Stimulated activated CD8-positive, alpha-beta memory T cell treated with anti-CD3 and anti-CD28 coated beads, Interleukin-2, amount 100 ng/mL, for 1 hour (primary cell): ENCODE measurements around the gene AKAP6.

Experiments used
- DNase-seq, 2 donors: peaks; one replicate each; pipeline ENCODE4 v3.0.0-alpha.2; 2020; ENCODE audit warnings: low read depth in 2 of 2

The AKAP6 gene

DNA sequence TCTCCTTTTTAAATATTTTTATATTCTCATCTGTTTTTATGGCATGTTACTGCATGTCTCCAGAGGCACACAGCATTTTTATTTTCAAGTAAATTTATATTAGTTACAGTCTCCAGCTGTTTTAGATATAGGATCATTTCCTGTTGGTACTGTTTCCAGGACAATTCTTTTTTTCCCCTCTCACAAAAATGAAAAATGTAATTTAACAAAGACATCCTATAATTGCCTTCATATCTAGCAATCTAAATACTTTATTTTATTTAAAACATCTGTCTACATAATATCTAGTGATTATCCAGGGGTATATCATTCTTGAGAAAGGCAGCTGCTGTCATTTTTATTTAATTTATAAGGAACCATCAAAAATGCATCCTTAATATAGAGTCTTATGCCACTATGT lies 337.2 kb downstream of the AKAP6 start:
- DNase-seq: no peak

DNA sequence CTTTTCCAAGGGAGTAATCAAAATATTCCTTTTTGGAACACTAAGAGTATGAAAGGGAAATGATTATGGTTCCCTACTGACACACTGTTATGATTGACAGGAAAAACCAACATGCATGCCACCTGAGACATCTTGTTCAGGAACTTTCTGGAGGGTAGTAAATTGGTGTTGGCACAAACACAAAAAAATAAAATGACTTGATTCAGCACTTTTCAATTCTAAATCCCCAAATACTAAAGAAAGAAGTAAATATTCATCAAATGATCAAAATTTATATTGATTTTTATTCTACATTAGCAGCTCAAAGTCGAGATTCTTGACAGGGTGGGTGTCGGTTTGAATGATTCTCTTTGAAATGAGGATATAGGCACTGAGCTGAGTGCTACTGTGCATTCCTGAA lies 338.2 kb downstream of the AKAP6 start:
- no peak for DNase-seq

DNA sequence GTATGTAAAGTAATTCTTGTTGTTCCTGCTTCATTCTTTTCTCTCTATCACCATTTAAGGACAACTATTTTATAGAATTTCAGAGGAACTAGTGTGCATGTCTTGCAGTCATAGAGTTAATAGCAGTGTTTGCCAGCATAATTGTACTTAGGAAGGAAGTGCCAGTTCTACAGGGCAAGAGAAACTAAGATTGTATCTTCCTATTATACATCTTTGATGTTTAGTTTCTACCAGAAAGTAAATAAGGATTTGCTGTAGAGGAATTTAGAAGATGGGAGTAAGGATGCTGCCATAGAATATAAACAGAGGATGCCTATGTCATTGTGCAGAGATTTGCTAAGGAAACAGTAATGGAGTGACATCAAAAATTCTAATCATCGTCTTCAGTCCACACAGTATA lies 338.7 kb downstream of the AKAP6 start:
- DNase-seq: no peak

DNA sequence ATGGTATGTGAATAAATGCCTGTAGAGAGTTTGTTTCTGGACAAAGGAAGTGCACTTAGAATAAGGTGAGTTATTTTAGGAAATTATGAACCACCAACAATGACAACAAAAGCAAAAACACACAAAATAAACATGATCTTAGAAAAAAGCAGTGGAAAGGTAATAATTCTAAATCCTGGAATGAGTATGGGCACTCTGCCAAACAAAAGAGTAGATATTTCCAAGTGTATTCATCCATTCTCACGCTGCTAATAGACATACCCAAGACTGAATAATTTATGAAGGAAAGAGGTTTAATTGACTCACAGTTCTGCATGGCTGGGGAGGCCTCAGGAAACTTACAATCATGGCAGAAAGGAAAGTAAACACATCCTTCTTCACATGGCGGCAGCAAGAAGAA lies 340.3 kb downstream of the AKAP6 start:
- no peak for DNase-seq

DNA sequence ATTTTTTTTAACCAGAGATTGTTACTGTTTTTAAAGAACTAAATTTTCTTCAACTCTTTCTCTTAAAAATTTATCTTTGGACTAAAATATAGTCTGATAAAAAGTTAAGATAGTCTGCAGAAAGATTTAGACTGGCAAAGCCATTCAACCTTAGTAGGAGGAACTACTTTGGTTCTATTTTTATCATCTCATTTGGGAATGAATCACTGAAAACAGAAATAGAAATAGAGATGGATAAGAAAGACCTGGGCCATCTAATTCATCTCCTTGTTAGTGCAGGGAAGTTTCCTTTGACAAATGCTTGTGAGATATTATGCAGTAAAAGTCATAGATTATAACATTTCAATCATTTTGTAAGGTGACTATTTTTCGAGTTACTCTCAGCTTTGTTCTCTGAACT lies 346.3 kb downstream of the AKAP6 start:
- DNase-seq: no peak

DNA sequence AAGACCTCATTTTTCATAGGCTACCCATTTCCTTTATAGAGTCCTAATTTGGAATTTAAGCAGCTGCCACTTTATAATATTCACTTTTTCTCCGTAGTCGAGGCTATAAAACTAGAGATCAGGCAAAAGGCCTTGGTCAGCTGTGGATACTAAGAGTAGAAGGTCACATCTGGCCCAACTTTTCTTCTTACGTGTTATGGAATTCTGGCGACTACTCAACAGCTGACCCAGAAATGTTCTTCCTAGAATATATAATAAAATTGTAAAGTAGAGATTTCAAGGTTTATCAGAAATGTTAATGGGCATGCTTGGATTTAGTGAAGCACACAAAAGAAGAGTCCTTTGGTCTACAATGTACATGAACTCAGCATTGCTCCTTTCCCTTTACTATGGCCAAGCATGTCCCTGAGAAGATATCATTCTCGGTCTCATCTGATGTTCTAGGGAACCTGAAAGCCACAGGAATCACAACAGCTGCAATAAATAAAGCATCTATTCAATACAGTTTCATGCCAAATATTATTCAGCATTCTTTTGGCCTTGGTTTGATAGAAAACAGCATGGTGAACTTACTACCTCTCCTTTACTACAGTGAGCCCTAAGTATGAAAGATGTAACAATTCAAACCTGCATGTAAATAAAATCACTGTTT lies 348.2 kb downstream of the AKAP6 start:
- no peak for DNase-seq

DNA sequence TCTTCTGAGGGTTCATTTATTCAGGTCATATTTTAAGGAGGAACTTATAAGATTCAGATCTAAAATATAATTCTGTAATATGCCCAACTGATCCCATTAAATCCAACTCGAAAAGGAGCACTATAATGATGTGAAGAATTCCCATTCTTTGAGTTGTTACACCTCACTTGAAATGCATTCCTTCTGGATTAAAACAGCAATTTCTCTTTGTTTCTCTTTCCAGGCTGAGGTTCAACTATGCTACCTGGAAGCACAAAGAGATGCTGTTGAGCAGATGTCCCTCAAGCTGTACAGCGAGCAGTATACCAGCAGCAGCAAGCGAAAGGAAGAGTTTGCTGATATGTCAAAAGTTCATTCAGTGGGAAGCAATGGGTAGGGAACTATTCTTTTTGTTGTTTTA lies 349.0 kb downstream of the AKAP6 start:
- no peak for DNase-seq

DNA sequence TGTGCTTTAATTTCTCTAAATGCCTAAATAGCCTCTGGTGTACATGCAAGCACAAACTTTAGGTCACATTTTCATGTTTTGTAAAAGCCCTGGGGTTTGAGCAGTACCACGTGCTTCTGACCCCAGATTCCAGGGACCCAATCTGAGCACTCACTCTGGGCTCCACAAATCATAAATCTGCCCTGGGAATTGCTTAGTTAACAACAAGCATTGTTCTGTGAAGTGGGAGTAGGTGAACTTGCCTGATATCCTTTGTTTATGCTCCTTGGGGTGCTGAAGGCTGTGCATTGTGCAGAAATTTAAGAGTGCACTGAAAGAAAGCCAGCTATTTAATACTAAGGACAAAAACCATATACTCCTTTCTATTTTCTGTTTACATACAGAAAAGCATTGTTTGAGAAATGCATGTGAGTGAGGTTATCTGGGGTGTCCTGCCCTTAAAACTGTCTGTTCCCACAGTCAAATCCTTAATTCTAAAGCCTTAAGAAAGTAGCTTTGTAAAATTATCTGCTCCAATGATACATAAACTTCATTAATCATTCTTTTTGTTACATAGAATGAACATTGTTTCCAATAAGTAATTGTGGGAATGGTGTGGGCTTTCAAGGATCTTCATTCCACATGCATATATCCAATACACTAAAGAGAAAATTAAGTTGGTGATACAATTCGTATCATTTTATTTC lies 351.0 kb downstream of the AKAP6 start:
- no peak for DNase-seq

DNA sequence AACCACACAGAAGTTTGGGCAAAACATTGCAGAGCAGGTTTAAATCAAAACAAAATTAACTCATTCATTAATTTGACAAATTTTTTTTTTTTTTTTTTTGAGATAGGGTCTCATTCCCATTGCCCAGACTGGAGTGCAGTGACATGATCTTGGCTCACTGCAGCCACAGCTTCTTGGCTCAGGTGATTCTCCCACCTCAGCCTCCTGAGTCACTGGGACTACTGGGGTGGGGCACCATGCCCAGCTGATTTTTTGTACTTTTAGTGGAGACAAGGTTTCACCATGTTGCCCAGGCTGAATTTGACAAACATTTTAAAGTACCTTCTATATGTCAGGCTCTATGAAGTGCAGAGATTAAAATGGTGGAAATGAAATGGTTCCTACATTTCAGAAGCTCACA lies 352.5 kb downstream of the AKAP6 start:
- DNase-seq: no peak

DNA sequence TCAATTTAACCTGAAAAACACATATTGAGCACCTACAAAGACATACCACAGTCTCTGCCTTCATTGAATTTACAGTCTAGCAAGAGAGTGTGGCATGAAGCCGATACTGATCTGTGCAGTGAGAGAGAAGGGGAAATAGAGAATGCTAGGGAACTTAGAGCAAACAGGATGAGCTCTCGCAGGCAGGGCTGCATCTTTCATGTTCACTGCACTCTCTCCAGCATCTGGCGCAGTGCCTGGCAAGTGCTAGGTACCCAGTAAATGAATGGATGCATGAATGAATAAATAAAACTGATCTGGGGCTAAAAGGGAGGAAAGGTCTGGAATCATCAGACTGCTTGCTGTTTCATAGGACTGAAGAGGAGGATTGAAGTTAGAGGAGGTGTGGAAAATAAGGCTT lies 353.1 kb downstream of the AKAP6 start:
- no peak for DNase-seq

DNA sequence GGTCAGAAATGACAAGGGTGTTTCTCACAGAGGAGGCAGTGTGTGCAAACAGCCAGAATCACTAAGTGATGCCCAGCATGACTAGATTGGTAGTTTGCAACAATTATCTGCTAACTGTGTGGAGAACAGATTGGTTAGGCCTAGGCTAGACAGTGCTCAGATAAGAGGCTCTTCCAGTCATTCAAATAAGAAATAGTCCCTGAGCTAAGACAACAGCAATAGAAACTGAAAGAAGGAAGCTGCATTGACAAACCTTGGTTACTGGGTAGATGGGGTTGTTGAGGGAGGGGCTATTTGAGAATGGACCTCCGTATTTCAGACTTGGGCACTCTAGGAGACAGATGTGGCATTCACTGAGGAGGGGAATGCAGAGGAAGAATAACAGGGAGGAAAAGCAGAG lies 354.6 kb downstream of the AKAP6 start:
- DNase-seq: no peak

DNA sequence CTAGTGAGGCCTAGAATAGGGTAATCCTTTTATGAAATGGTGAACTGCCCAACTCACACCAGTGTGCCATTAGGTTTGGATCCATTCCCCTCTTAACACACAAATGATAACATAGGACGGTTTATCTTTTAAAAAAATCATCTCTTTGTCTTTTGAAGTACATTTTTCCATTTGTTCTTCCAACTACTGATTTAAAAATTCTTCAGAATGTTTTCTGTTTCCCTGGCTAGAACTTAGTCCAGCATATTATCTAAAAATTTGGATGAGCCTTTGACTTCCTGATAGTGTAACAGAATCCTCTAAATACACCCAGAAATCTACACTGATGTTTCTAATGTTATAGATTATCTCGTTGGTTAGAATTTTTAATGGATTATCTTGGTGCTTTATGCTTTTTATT lies 359.8 kb downstream of the AKAP6 start:
- DNase-seq: no peak

DNA sequence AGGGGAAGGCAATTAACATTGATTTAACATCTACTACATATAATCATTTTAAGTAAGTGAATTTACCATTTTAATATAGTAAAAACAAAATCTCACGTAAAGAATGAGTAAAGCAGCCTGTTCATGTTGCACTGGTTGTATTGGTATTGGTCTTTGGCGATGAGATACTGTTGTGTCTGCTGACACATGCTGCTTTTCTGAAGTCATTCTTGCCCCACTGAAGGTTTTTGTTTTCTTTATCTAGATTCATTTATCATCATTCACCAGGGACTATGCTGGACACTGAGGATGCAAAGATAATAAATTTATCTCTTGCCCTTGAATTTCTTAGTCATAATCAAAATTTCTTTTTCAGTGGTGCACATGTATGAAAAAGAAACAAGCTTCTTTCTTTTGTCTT lies 363.3 kb downstream of the AKAP6 start:
- no peak for DNase-seq

DNA sequence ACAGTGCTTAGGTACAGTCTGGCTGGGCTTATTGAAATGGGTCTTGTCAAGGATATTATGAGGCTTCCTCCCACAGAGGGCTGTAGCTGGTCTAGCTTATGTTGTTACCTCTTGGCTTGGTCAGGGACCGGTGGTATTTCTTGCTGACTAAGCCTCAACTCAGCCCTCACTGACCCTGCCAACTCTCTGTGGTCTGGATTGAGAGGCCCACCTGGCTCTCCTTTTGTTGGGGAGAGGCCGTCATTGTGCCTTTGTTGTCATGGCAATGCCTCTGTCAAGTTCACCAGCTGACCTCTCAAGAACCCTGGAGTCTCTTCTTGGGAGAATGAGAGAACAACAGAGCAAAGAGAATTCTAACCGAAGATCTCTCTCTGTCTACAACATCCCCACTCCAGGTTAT lies 364.0 kb downstream of the AKAP6 start:
- no peak for DNase-seq

DNA sequence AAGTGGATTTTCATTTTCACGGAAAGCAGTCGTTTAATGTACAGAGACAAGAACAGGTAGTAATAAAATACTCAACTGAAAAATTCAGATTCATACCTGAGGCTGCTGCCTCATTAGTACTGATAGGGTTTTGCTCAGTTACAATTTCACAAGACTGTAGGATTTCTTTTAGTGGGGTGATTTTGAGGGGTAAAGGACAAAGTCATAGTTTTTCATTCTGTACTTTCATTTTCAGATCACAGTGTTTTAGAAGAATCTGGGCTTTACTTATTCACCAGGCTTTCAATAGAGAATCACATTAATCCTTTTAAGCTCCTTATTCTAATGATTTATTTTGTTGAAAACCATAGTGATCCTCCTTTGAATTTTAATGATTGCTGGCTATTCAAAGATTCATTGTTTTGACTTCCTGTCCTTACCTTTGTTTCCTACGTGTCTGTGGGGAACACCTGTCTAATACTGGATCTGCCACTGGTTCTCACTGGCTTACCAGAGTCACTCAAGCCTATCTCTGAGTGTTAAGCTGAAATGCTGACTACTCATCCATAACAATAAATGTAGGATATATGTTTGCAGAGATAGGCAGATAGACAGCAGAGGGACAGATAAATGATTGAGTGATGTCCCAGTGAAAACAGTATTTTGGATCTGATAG lies 365.8 kb downstream of the AKAP6 start:
- DNase-seq: no peak

DNA sequence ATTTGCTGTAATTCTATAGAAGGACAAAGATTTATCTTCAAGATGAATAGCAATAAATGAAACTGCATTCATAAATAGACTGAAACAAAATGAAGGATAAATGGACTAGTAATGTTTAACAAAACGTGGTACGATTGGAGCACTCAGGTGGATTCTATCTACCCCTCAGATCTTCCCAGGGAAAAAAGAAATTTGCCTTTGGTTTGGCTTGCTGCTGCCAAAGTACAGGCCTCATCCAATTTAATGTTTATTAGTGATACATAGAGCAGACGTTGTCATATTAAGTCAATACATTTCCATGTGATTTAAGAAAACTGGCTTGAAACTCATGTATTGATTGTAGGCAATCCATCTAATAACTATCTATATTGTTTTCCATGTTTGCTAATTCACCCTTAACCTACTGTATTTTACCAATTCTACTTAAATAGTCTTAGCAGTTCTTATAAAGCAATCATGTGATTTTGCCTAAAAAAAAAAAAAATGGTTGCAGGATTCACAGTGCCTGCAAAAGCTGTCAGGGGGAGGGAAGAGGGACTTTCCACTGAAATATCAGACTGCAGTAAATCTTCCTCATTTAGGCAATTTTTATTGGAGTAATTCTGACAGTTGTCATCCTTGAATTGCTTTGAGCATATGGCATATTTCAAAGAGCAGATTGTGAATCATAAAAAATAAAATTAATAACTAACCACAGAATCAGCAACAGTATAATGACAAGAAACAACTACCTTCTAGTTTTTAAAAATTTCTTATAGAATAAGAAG lies 367.4 kb downstream of the AKAP6 start:
- no peak for DNase-seq

DNA sequence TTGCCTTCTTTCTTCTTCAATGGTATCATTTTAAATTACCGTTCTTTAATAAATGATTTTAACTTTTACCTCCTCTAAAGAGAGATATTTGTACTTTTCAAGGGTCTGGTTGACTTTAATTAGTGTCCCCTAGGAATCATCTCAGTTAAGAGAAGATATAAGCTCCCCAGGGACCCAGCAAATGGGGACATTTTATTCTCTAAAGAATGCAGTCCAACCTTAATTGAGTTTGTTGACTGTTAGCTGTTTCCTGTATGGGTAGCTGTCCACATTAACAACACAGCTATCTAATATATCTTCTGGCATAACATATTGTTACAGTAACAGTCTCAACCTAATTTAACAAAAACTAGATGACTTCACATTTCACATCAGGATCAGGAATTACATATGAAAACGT lies 368.0 kb downstream of the AKAP6 start:
- no peak for DNase-seq

DNA sequence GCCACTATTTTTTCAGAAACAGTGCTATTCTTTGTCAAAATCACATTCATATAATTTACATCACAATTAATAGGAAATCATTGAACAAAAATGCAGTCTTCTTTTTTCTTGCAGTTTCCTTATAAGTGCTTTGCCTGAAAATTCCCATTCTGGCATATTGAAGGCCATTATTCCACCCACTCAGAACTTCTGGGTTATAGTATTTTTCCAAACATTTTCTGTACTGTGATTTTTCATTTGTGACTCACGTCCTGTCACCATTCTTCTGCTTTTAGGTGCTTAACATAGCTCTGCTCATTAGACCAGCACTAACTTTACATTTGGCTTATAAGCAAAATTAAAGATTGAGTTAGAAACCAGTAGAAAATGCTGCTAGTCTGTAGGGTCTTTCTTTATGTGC lies 368.6 kb downstream of the AKAP6 start:
- no peak for DNase-seq

DNA sequence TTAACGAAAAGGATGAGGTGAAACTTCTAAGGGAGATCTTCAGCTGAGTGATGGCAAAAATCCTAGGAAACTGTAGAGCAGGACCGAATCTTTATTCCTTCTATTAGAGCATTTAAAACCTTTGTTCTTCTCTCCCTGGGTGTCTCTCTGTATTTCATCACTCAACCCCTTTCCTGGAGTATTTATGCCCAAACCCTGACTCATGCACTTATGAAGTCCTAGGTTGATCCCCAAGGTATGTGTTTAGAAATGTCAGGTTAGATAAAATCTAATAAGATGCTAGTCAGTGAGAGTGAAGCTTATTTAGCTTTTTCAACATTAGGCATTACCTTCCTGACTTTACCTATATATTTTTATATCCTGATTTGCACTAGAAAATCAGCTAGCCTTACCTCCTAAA lies 369.7 kb downstream of the AKAP6 start:
- no peak for DNase-seq

DNA sequence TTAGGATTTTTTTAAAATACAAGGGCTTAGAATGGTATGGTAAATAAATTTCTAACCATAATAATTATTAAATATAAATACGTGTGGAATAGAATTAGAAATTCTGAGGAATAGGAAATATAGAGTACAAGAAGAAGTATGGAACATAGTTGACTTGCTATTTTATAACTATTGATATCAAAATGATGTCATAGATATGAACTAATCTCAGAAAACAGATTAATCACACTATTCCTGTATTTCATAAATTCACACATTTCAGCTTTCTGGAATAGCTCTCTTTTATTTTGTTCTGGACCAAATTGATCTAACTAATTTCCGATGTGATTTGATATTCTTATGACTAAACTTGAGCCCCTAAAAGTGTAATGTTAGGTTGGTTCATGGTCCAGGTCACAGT lies 372.4 kb downstream of the AKAP6 start:
- no peak for DNase-seq

DNA sequence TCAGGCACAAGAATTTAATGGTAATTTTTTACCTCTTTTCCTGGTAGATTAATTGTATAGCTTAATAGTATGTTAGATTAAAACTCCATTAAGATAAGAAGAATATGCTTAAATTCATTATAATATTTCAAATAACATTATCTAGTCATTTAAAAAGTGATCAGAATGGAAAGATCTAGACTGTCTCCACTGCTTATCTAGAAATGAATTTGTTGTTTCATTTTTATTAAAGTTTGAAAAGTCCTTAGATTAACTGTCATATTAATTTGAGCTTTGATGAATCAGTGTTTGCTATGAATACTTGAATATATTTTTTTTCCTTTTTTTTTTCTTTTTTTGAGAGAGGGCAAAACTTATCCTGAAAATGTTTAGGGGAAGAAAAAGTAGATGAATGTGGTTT lies 373.0 kb downstream of the AKAP6 start:
- no peak for DNase-seq

DNA sequence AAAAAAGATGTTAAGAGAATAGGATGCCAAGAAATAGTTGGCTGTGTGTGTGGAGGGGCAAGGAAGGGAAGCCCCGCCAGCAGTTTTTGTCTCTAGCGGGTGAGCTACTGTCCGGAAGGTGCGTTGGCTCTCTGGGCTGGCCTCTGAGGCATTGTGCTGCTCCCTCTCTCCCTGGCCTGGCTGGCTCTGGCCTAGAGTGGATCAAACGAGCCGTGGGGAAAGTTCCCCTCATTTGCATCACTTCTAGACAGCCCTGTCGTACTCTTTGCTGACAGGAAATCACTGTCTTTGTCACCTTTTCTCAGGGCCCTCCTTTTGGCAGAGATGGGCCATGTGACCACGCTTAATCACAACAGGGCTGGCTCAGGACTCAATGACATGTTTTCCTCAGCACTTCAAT lies 373.5 kb downstream of the AKAP6 start:
- no peak for DNase-seq

DNA sequence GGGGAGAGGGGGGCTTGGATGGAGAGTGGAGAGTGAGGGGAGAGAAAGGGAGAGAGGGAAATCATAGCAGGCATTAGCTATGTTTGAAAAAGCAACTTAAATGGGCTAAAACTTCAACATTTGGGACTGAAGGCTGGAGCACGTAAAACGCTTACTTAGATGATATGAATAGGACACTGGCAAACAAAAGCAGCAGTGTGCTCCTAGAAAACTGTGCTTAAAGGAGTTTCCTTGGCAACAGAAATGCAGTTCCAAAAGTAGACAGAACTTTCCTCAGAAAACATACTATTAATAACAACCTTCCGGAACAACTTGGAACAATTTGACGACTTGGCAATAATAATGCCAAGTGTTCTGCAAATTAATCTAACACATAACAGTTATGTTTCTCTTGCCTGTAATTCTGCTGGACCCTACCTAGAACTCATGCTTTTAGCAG lies 374.1 kb downstream of the AKAP6 start:
- DNase-seq: no peak
